Heart left ventricle (tissue), 16 donors: Measurements from ENCODE around the gene NVL. TPM values are rescaled to one million over a fixed set of nuclear protein-coding genes. Genes with fewer than 3 reads are reported as not detected.

Source experiments
- ATAC-seq, 4 donors: fragments of 200-7000 bp; cut with Tn5 transposase; one replicate each; pipeline ENCODE4 v1.9.1; 2020 to 2022; ENCODE audit warnings: moderate library complexity in 4 of 4, mild to moderate bottlenecking in 3 of 4, moderate number of reproducible peaks in 1 of 4
- DNase-seq, 5 donors: peaks; one replicate each; pipeline ENCODE4 v3.0.0-alpha.2; 2020
- H3K27ac ChIP-seq, 12 donors: fragments of 200-600 bp; sonication (generic) in 4 of 12; one replicate each; pipeline versions ENCODE4 v1.5.0 to v1.8.0; 2016 to 2022; ENCODE audit warnings: mild to moderate bottlenecking in 2 of 12
- H3K27me3 ChIP-seq, 9 donors: fragments of 200-600 bp; sonication (generic) in 2 of 9; one replicate each; pipeline versions ENCODE4 v1.5.1 to v1.8.0; 2016 to 2022; ENCODE audit warnings: mild to moderate bottlenecking in 3 of 9
- H3K36me3 ChIP-seq, 9 donors: fragments of 200-600 bp; sonication (generic) in 2 of 9; one replicate each; pipeline versions ENCODE4 v1.5.0 to v1.8.0; 2018 to 2022; ENCODE audit warnings: mild to moderate bottlenecking in 2 of 9
- H3K4me1 ChIP-seq, 12 donors: fragments of 200-600 bp; sonication (generic) in 4 of 12; one replicate each; pipeline versions ENCODE4 v1.5.0 to v1.8.0; 2016 to 2022; ENCODE audit warnings: mild to moderate bottlenecking in 3 of 12
- H3K4me3 ChIP-seq, 12 donors: fragments of 200-600 bp; sonication (generic) in 4 of 12; one replicate each; pipeline versions ENCODE4 v1.5.0 to v1.8.0; 2017 to 2022; ENCODE audit warnings: mild to moderate bottlenecking in 9 of 12, moderate library complexity in 4 of 12
- H3K9me3 ChIP-seq, 12 donors: fragments of 200-600 bp; sonication (generic) in 4 of 12; one replicate each; pipeline versions ENCODE4 v1.5.0 to v1.8.0; 2016 to 2022; ENCODE audit warnings: mild to moderate bottlenecking in 1 of 12
- CTCF ChIP-seq, 12 donors: fragments of 200-600 bp; sonication (generic) in 4 of 12; IDR thresholded peaks; one replicate each; pipeline versions ENCODE4 v1.5.0 to v1.8.0; 2018 to 2022; ENCODE audit warnings: antibody characterized with exemption in 12 of 12, mild to moderate bottlenecking in 5 of 12
- POLR2A ChIP-seq, 2 donors: fragments of 450-650 bp; IDR thresholded peaks; one replicate each; pipeline ENCODE4 v1.6.1; 2017; ENCODE audit warnings: antibody characterized with exemption in 2 of 2, mild to moderate bottlenecking in 2 of 2, moderate library complexity in 2 of 2
- WGBS, 4 donors: extraction: QIAGEN DNeasy Blood & Tissue Kit in 2 of 4; methylation state at CpG; one replicate each; pipeline versions ENCODE4 v1.1.5 to v1.1.7; 2013 to 2018; 5-methylcytosine and 5-hydroxymethylcytosine counted together
- intact Hi-C, 10 donors: fragments of 100-400 bp; cut with DNase I; formaldehyde crosslinking; loops; one replicate each; pipeline versions ENCODE4 v1.11.1 to v1.14.2; 2022
- polyA plus RNA-seq, 2 donors: library from polyadenylated mRNA; stranded (reverse); fragments of 200-250 nt; gene quantifications; one replicate each; pipeline ENCODE4 v1.2.3, GENCODE V29; 2013
- total RNA-seq, 9 donors: library from RNA; depleted of rRNA in 2 of 9; stranded (reverse); fragments of >200 nt in 2 of 9; fragmentation: NEBNext Ultra II Directional in 3 of 9; extraction: Animal tissue kit (Norgen Biotek cat#: 25700) in 3 of 9; gene quantifications; one replicate each; pipeline versions ENCODE4 v1.1.0 to v1.2.4, GENCODE V29; 2016 to 2023
- donor health status: ischemic (EF 13 %, LVEDD 7.1; RV severe dilation, severe dysfunction).
- donor health status: healthy with polysubstance abuse.
- donor health status: DM: no; HTN: yes; CAD: no.
- donor health status: DM: no; HTN: no; CAD: no.
- donor health status: ischemic (EF 25% LVEDD 6.9; RV normal size, moderate dysfunction).
- donor health status: ischemic (EF 25% LVEDD 5.7; RV mildly dilated, moderate dysfunction).
- donor health status: healthy.
- donor health status: DM: yes; HTN: yes; CAD: no.
- donor health status: ischemic (EF 35%, LVEDD 5.7; RV mildly dilated, moderate dysfunction).
- donor health status: nonischemic (EF 11% LVEDD 7.7; RV severe dilation, severe dysfunction).
- donor health status: DM: yes; HTN: yes; CAD: no.
- donor health status: PGD.
- donor health status: ischemic (EF 29% LVEDD 5.4; RV normal size, mild dysfunction).
- donor health status: nonischemic (EF 23%, LVEDD 6.1; RV moderate dilation, normal function).

Gene NVL
- total and polyA plus RNA-seq, 11 donors: 4.8 to 14.8 (median 9.3) TPM

- TF ChIP-seq POLR2A (IDR thresholded peaks at IDR 0.05): no peak
- no peak for TF ChIP-seq CTCF (IDR thresholded peaks at IDR 0.05)
- H3K4me1 ChIP-seq: peaks cover 0 to 10% (median 0%) of the 10 kb centered on the region in 12 donors
- no peaks in the 10 kb centered on the region for H3K27me3 ChIP-seq
- DNase-seq (no peak), ATAC-seq (no peak)
- WGBS, 4 donors: 81 to 100% (median 92%) methylated on average over 1 of the region's 1 CpG
- intact Hi-C loops: no loop called here
- H3K36me3 ChIP-seq: peaks cover 0 to 26% (median 16%) of the 10 kb centered on the region in 9 donors
- no peak overlapping the region for H3K4me3 ChIP-seq
- no peak overlapping the region for H3K27ac ChIP-seq
- H3K9me3 ChIP-seq: no peaks in the 10 kb centered on the region
These were observed 76.3 kb downstream of the NVL start for GRCh38 chr1:224253721-224254120.

- intact Hi-C loops: no loop called here
- H3K27me3 ChIP-seq: no peaks in the 10 kb centered on the region
- peak overlapping the region in 8 of 12 donors; percentile 13 to 71 (median 58) for H3K27ac ChIP-seq
- no peaks in the 10 kb centered on the region for H3K9me3 ChIP-seq
- no peak for DNase-seq
- H3K4me3 ChIP-seq: no peak overlapping the region
- H3K4me1 ChIP-seq: peaks cover 0 to 10% (median 0%) of the 10 kb centered on the region in 12 donors
- TF ChIP-seq CTCF (IDR thresholded peaks at IDR 0.05) (no peak), POLR2A (IDR thresholded peaks at IDR 0.05) (no peak)
- peaks cover 0 to 33% (median 24%) of the 10 kb centered on the region in 9 donors for H3K36me3 ChIP-seq
- ATAC-seq: no peak
These were observed 77.5 kb downstream of the NVL start for GRCh38 chr1:224252479-224252878.

GRCh38 chr1:224251741-224252146, 78.2 kb downstream of the NVL start:
- intact Hi-C loops: no loop called here
- no peaks in the 10 kb centered on the region for H3K27me3 ChIP-seq
- no peaks in the 10 kb centered on the region for H3K9me3 ChIP-seq
- H3K4me3 ChIP-seq: no peak overlapping the region
- ATAC-seq: peak in 2 of 4 donors; percentile 29 to 90
- no peak for TF ChIP-seq CTCF (IDR thresholded peaks at IDR 0.05)
- no peak for TF ChIP-seq POLR2A (IDR thresholded peaks at IDR 0.05)
- peak overlapping the region in 8 of 12 donors; percentile 28 to 71 (median 58) for H3K27ac ChIP-seq
- H3K36me3 ChIP-seq: peaks cover 0 to 40% (median 24%) of the 10 kb centered on the region in 9 donors
- 41 to 62% (median 55%) methylated on average over 5 of the region's 5 CpGs for WGBS, 4 donors
- peaks cover 0 to 10% (median 0%) of the 10 kb centered on the region in 12 donors for H3K4me1 ChIP-seq
- DNase-seq: peak in 2 of 5 donors; percentile 11 to 26

- intact Hi-C loops: no loop called here
- Histone ChIP-seq H3K9me3 (no peaks in the 10 kb centered on the region), H3K36me3 (peaks cover 0 to 53% (median 23%) of the 10 kb centered on the region in 9 donors), H3K4me1 (peaks cover 0 to 22% (median 7%) of the 10 kb centered on the region in 12 donors), H3K27me3 (no peaks in the 10 kb centered on the region), H3K4me3 (no peak overlapping the region), H3K27ac (peak overlapping the region in 10 of 12 donors; percentile 4 to 84 (median 54))
- ATAC-seq: peak; percentile 58 to 97 (median 90)
- WGBS, 4 donors: 10 to 31% (median 14%) methylated on average over 1 of the region's 1 CpG
- DNase-seq: peak; percentile 47 to 81 (median 69)
- TF ChIP-seq POLR2A (IDR thresholded peaks at IDR 0.05): no peak
- no peak for TF ChIP-seq CTCF (IDR thresholded peaks at IDR 0.05)
These were observed 84.8 kb downstream of the NVL start for GRCh38 chr1:224245188-224245587.
